GM18511 (cell line): Measurements from ENCODE around the gene SSU72.

Experiments
- ATAC-seq: cut with Tn5 transposase; IDR thresholded peaks from one replicate; pipeline ENCODE4 v1.9.1; 2021; ENCODE audit warnings: mild to moderate bottlenecking, moderate library complexity; ENCODE audit not compliant: unreplicated experiment

Gene SSU72

DNA sequence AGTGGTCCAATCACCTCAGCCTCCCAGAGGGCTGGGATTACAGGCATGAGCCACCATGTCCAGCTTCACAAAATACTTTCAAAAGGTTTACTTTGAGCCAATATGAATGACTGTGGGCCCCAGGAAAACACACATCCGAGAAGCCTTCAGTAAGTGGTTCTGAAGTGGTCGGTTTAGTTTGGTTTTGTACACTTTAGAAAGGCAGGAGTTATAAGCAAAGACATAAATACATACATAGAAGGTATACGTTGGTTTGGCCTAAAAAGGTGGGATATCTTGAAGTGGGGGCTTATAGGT, 37.4 kb upstream of the SSU72 start:
- no peak for ATAC-seq

DNA sequence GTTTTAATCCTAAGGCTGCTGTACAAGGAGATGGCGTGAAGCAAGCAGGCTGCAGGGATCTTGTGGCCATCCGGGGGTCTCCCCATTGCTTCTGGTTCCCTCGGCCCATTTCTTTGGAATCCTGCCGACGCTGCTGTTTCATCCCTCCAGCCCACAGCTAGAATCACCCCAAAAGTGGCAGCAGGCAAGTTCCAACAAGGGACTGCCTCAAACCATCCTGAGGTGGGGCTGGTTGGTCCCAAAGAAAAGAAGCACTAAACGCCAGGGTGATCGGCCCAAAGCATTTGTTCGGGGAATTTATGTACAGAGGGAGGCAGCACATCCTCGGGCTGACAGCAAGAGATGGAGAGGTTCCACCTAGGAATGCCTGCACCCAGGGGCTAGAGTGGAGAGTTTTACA, 36.1 kb upstream of the SSU72 start:
- no peak for ATAC-seq

DNA sequence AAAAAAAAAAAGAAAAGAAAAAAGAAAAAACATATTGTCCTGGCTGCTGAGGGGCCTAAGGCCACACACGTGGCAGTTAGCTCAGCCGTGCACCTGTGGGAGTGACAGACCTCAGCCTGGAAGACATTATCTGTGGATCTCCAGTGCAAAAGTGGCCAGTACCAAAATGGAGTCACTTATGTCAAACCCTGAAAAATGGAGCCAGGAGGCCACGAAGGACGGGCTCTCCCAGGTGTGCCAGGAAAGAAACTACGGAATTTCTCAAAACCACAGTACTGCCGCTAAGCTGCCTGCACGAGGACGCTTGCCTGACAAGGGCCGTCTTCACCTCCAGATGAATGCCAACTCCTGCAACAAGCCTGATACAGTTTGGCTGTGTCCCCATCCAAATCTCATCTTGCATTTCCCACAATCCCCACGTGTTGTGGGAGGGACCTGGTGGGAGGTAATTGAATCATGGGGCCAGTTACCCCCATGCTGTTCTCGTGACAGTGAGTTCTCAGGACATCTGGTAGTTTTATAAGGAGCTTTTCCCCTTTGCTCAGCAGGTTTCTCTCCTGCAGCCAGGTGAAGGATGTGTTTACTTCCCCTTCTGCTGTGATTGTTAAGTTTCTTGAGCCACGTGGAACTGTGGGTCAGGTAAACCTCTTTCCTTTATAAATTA, 35.3 kb upstream of the SSU72 start:
- no peak for ATAC-seq

DNA sequence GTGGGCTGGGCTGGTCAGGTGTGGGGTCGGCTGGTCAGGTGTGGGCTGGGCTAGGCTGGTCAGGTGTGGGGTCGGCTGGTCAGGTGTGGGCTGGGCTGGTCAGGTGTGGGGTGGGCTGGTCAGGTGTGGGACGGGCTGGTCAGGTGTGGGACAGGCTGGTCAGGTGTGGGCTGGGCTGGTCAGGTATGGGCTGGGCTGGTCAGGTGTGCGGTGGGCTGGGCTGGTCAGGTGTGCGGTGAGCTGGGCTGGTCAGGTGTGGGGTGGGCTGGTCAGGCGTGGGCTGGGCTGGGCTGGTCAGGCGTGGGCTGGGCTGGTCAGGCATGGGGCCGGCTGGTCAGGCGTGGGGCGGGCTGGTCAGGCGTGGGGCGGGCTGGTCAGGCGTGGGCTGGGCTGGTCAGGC, 31.6 kb upstream of the SSU72 start:
- no peak for ATAC-seq

DNA sequence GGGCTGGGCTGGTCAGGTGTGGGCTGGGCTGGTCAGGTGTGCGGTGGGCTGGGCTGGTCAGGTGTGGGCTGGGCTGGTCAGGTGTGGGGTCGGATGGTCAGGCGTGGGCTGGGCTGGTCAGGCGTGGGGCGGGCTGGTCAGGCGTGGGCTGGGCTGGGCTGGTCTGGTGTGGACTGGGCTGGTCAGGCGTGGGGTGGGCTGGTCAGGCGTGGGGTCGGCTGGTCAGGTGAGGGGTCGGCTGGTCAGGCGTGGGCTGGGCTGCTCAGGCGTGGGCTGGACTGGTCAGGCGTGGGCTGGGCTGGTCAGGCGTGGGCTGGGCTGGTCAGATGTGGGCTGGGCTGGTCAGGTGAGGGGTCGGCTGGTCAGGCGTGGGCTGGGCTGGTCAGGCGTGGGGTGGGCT, 31.1 kb upstream of the SSU72 start:
- ATAC-seq, result no peak

DNA sequence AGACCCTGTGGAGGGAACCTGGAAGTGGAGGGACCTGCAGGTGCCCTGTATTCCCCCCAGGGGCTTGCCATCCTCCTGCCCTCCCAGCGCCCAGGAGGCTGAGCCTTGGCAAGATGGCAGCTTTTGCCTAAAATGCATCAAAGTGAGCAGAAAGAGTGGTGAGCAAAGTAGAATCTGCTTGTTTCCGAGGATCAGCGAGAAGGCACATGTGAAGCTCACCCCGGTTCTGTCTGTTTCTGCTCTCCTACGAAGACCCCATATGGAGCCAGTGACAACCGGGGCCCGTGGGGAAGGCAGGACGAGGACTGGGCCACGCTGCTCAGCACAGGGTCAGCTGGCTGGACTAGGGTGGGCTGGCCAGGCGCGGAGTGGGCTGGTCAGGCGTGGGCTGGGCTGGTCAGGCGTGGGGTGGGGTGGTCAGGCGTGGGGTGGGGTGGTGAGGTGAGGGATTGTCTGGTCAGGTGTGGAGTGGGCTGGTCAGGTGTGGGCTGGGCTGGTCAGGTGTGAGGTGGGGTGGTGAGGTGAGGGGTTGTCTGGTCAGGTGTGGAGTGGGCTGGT, 30.4 kb upstream of the SSU72 start:
- ATAC-seq, result no peak

DNA sequence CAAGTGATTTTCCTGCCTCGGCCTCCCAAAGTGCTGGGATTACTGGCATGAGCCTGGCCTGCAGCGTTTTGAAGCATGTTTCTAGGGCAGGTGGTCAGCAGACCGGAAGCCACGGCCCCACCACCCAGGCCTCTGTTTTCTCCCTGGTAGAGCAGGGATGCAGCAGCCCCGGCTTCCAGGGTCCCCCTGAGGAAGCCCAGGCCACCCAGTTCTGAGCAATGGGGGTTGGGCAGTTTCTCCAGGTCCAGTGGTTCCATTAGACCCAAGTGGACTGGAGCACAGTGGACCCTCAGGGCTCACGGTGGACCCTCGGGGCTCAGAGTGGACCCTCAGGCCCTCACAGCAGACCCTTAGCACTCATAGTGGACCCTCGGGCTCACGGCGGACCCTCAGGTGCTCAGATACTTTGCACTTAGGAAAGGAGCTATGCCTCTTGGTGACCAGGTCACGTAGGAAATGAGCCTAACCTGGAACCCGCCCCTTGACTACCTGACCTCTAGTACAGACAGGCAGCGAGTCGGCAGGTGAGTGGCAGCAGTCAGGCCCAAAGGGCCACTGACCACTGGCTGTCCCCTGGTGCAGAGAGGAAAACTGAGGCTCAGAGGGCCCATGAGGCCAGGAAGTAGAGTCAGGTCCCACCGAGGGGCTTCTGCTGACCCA, 29.8 kb upstream of the SSU72 start:
- ATAC-seq, result no peak

DNA sequence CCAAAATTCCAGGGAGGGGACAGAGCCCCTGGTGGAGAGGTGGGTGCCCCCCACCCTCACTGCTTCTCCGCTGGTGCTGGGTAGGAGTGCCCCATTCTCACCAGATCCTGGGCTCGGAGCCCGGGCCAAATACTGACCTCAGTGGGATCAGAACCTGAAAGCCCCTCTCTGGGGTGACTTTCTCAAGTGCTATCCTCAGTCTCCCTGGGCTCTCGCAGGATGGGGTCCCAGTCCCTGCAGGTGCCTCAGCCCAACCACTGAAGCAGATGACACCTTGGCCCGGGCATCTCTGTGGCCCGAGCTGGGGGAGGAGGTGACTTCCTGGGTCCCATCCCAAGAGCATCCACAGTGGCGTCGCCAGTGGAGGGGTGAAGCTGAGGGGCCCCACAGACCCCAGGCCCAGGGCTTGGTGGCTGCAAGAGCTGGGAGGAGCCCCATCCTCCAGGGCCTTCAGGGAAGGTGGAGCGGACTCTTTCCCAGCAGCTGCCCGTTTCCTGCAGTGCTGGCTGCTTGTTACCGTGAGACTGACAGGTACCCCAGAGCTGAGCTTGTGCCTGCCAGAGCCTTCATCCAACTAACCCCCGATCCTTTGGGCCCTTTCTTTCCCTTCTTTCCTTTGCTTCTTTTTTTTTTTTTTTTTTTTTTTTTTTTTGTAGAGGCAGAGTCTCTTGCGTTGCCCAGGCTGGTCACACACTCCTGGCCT, 29.2 kb upstream of the SSU72 start:
- ATAC-seq, result no peak

DNA sequence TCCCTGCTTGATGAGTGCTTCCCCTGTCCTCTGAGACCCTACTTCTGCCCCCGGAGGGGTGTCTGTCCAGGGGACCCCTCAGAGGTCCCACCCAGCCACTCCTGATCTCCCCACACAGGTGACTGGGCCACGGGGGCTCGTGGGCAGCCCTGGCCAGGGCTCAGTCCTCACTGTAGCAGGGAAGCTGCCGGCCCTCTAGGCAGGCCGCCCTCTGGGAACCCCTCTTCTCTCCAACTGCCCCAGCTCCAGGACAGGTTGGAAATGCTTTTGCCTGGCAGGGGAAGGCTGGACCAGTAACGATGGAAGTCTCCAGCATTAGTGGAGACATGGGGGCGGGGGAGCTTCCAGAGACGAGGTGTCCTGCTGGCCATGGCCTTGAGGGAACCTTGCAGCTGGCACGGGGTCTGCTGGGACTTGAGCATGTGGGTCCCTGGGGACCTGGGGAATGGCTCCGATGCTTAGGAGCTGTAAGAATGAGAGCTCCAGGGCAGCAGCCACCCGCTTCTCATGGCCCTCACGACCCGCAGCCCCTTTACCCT, 28.4 kb upstream of the SSU72 start:
- ATAC-seq, result no peak

DNA sequence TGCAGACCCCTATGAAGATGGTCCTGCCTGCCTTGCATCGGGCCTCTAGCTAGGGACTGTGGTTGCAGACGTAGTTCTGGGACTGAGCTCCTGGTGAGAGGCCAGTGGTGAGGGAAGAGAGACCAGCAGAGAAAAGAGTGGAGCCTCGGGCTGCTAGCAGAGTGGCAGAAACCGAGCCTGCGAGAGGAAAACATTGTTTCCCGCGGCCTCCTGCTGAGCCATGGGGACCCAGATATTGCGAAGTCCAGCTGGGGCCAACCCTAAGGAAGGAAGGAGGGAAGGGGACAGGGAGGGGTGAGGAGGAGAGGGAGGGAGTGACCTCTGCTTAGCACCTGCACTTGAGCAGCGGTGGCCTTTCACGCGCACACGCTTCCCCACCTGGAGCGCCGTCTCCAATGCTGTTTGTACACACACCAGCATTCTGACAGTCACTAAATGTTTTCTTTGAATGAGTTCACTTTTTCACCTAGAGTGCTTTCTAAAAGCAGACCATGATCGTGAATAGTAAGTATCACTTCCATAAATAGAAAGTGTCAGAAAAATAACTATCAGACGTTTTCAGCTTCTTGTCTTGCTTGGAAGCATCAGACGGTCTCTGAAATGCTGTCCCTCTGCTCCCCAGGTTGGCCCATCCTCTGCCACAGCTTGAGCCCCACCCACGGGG, 27.8 kb upstream of the SSU72 start:
- no peak for ATAC-seq

DNA sequence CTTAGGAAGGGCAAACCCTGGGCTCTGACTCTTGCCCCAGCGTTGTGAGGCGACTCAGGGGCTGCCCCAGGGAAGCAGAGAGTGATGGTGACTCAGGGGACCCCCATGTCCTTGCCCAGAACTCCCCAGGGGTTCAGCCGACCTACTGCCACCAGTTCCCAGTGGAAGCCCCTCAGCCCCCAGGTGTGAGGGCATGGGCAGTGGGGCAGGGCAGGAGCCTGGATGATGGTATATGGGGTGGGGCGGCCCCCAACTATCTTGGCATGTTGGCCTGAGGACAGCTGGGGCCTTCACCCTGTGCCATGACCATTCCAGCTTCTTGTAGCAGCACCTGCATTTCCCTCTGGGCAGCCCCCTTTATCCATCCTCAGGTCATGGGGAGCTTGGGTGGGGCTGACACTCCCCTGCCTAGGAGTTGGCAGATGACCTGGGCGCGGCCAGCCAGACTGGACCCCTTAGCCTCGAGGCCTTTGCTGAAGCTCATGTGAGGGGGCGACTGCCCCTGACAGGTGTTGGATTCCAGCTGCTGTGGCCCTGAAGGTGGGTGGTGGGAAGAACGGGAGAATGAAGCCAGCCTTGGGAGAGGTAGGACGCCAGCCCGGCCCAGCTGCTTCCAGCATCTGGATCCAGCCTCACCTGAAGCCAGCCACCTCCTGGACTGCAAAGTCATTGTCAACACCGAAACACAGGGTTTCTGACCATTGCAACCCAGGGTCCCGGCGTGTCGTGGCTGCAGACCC, 27.1 kb upstream of the SSU72 start:
- no peak for ATAC-seq

DNA sequence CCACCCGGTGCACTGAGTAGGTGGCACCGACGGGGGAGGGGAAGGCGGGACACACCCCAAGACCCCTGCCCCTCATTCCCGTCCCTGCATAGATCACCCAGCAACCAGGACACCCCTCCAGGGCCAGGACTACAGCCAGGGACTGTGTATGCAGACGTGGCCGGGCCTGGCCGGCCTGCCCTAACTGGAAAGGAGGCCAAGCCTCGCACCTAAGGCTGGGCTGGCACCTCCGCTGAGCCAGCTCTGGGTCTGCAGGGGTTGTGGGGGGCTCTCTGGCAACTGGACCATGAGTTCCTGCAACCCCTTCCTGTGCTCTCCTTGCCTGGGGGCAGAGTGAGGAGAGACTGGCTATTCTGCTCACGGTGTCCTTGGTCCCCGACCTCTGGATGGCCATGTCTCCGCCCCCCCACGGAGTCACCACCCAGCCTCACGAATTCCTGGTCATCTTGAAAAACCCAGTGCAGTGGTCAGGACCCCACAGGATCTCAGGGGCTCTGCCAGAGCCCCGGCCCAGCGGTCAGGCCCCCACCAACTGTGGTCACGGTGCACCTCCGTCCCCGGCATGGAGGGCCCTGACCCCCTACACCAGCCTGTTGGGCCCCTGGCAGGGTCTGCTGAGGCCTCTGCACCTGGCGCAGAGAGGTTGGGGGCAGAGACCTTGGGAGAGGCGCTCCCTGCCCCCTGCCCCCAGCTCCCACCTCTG, 26.3 kb upstream of the SSU72 start:
- ATAC-seq, result no peak

DNA sequence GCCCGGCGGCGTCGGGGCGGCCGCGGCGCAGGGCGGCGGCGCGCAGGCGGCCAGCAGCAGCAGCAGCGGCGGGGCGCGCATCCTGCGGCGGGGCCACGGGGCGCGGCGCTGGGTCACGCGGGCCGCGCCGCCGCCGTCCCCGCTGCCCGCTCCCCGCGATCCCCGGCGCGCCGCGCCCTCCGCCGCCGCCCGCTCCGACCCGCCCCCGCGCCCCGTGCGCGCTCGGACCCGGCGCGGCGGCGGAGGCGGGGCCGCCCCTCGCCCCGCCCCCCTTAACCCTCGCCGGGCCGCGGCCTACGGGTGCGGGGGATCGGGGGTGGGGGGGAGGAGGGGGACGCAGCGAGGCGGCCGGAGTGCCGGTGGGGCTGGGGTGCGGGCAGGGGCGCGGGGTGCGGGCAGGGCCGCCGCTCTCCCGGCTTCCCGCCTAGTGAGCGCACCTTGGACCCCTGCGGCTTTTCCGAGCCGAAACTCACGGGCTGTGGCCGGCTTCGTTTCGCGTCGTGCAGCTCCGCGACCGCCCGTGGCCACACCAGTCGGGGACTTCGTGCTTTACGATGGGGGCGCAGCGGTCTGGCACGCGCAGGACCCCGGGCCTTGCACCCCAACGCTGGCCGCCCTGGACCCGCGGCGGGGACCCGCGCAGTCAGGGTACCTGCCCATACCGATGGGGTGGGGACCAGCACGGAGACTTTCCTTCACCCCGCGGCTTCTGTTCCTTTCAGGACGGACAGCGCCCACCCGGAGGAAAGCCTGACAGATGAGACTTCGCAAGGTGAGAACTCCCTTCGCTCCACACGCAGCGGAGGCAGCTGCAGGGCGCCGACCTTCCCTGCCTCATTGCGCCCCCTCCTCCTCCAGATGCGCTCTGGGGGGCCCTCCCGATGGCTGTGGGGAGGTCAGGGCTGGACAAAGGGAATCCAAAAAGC, 25.5 kb upstream of the SSU72 start, which contains the start of gene FNDC10:
FNDC10 (minus strand) TSS at position 201 of the 926 bp plus-strand sequence; CDS start at position 81, 120 bp downstream.
- no peak for ATAC-seq

DNA sequence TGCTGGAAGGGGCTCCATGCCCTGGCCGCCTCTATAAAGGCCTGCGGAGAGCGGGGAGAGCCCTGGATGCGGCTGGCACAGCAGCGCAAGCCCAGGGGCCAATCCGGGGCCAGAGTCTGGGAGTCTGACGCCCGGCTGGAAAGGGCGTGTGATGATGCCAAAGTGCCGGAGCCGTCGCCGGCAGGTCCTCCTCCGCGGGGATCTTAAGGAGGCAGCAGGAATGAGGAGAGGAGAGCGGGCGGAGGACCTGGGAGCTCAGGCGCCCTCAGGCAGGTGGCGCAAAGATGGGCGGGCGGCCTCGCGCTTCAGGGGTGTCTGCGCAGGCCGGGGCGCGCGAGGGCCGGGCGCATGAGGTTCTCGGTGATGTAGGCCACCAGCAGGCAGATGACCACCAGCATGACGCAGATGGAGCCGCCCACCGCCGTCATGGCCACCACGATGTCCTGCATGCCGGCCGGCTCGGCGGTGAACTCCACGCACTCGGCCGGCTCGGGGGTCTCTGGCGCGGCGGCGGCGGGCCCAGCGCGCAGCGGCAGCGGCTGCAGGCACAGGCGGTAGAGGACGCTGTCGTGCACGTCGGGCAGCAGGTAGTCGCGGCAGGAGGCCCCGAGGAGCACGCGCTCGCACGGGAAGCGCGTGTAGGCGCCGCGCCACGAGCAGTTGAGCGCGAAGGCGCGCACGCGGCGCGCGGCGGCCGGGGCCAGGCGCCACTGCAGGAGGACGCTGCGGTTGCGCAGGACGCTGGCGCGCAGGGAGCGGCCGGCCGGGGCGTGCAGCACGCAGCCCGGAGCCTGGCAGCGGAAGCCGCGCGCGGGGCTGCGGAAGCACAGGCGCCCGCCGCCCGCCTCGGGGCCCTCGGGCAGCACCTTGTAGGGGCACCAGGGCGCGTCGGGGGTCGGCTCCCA, 24.6 kb upstream of the SSU72 start:
- no peak for ATAC-seq

DNA sequence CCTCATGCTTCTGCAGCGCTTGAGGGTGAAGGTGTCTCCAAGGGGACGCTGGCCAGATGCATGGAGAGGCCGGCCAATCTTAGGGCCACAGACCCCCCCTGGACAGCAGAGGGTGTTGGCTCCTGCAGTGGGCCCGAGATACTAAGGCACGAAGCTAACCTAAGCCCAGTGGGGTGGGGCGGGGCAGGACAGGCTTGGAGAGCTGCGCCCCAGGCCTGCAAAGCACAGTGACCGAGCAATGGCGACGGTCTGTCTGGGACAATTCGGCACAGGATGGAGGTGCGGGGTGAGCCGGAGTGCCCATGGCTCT, 24.0 kb upstream of the SSU72 start:
- ATAC-seq, result no peak

DNA sequence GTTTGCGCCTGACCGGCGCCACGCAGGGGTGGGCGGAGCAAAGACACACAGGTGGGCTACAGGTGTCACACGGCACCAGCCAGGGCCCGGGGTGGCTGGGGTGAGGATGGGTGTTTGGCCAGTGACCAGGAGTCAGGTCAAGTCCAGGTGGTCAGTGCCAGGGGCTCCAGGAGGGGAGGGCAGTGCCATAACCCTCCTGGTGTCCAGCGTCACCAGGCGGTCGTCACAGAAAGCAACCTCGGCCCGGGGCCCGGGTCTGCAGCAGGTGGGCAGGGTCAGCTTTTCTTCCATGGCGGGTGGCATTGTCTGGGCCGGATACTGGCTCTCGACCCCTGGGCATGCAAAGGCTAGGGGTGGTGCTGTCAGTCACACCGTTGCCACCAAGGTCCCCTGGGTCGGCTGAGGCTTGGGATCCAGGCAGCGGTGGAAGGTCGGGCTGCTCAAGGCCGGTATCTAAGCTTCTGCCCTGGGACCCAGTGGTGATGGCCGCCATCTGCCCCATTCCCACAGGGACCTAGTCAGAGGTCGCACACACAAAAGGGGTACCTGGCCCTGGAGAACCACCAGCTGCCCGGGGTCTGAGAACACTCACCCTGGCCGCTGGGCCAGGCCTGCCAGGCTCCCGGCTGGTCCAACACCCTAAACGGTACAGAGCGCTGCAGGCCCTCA, 23.5 kb upstream of the SSU72 start:
- no peak for ATAC-seq

DNA sequence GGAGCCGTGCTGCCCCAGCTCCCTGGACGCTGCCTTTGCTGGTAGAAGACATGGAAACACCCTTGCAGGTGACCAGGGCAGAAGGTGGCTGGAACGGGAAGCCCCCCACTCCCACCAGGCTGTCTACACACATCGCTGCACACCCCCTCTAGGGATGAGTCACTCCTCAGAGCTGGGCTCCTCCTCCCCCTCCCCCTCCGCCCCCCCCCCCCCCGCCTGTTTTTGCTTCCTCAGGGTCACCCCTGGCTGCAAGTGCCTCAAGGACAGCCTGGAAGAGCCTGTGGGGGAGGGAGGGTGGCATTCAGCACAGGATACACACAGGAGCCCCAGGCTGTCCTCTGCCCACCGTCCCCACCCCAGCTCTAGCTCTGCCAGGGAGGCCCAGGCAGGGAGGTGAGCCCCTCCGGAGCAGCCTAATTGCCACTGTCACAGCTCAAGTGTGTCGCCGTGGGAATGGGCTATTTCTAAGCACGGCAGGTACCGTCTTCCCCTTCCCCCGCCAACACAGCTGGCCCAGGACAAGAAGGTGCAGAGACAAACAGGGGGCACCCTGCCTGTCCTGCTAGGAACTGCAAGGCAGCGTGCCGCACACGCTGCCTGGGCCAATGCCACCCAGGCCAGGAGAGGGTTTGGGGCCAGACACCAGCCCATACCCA, 22.7 kb upstream of the SSU72 start:
- ATAC-seq, result no peak
